GM23338 (cell line): ENCODE results near the gene CDC42BPG. TPM values are rescaled to one million over a fixed set of nuclear protein-coding genes. Genes with fewer than 3 reads are reported as not detected.

ENCODE experiments used
- ATAC-seq: fragments of 200-7000 bp; cut with Tn5 transposase; 3 replicates; pipeline ENCODE4 v1.9.1; 2020
- DNase-seq: peaks from one replicate; pipeline ENCODE4 v3.0.0-alpha.2; 2015; ENCODE audit warnings: low spot score
- H2AFZ ChIP-seq: fragments of 200-600 bp; sonication (generic); 2 replicates; pipeline ENCODE4 v1.8.0; 2016; ENCODE audit warnings: antibody characterized with exemption, mild to moderate bottlenecking, moderate library complexity
- H3F3A ChIP-seq: fragments of 200-600 bp; sonication (generic); replicated peaks from 2 replicates; pipeline ENCODE4 v1.8.0; 2017; ENCODE audit warnings: antibody characterized with exemption, mixed run types, low read depth
- H3K27ac ChIP-seq: fragments of 200-600 bp; sonication (generic); 2 replicates; pipeline ENCODE4 v1.6.1; 2016; ENCODE audit warnings: low read depth
- H3K27me3 ChIP-seq: fragments of 200-600 bp; sonication (generic); 2 replicates; pipeline ENCODE4 v1.8.0; 2016; ENCODE audit warnings: mild to moderate bottlenecking, mixed run types, moderate library complexity; ENCODE audit not compliant: insufficient read depth
- H3K36me3 ChIP-seq: fragments of 200-600 bp; sonication (generic); 2 replicates; pipeline ENCODE4 v1.8.0; 2016; ENCODE audit warnings: mild to moderate bottlenecking; ENCODE audit not compliant: insufficient read depth
- H3K4me1 ChIP-seq: fragments of 200-600 bp; sonication (generic); 2 replicates; pipeline ENCODE4 v1.8.0; 2016; ENCODE audit warnings: mild to moderate bottlenecking, moderate library complexity; ENCODE audit not compliant: insufficient read depth
- H3K4me2 ChIP-seq: fragments of 200-600 bp; sonication (generic); 2 replicates; pipeline ENCODE4 v1.7.1; 2017; ENCODE audit warnings: mixed run types
- H3K4me3 ChIP-seq: fragments of 200-600 bp; sonication (generic); 2 replicates; pipeline ENCODE4 v1.6.1; 2016; ENCODE audit warnings: mixed run types
- H3K79me2 ChIP-seq: fragments of 200-600 bp; sonication (generic); replicated peaks from 2 replicates; pipeline ENCODE4 v1.8.0; 2017; ENCODE audit warnings: mild to moderate bottlenecking; ENCODE audit not compliant: insufficient read depth
- H3K9me2 ChIP-seq: fragments of 200-600 bp; sonication (generic); 2 replicates; pipeline ENCODE4 v1.8.0; 2017; ENCODE audit not compliant: insufficient read depth
- H4K20me1 ChIP-seq: fragments of 200-600 bp; sonication (generic); replicated peaks from 2 replicates; pipeline ENCODE4 v1.8.0; 2017; ENCODE audit warnings: mild to moderate bottlenecking; ENCODE audit not compliant: insufficient read depth
- H3K27ac Mint-ChIP-seq: 2 replicates; pipeline ENCODE4 v1.8.0; 2020; ENCODE audit warnings: inconsistent platforms, mild to moderate bottlenecking, moderate library complexity, mixed read lengths
- H3K27me3 Mint-ChIP-seq: 3 replicates; pipeline ENCODE4 v1.8.0; 2022; ENCODE audit warnings: low read depth, mild to moderate bottlenecking, moderate library complexity, mixed read lengths, inconsistent platforms; ENCODE audit not compliant: insufficient read depth, poor library complexity
- H3K36me3 Mint-ChIP-seq: 3 replicates; pipeline ENCODE4 v1.8.0; 2021; ENCODE audit warnings: low read depth, mild to moderate bottlenecking, inconsistent platforms, moderate library complexity, mixed read lengths
- H3K4me1 Mint-ChIP-seq: 3 replicates; pipeline ENCODE4 v1.8.0; 2020; ENCODE audit warnings: mild to moderate bottlenecking, inconsistent platforms, mixed read lengths
- H3K4me3 Mint-ChIP-seq: 3 replicates; pipeline ENCODE4 v1.8.0; 2021; ENCODE audit warnings: moderate library complexity, mild to moderate bottlenecking, inconsistent platforms, mixed read lengths
- H3K9me3 Mint-ChIP-seq: 3 replicates; pipeline ENCODE4 v1.8.0; 2020; ENCODE audit warnings: moderate library complexity, mild to moderate bottlenecking, inconsistent platforms, mixed read lengths
- CREB1 ChIP-seq: fragments of 250-450 bp; sonication (Bioruptor Pico); IDR thresholded peaks from 2 replicates; pipeline ENCODE4 v1.5.0; 2020; ENCODE audit warnings: low read depth, mild to moderate bottlenecking, moderate library complexity
- CTCF ChIP-seq, 2 experiments: fragments of 200-600 bp in 1 of 2; sonication (generic) in 1 of 2; conservative IDR thresholded peaks; 2 replicates each; pipeline versions ENCODE4 v1.5.1 to v1.6.1; 2016 to 2017; ENCODE audit warnings: antibody characterized with exemption in 2 of 2, low read depth in 2 of 2, mild to moderate bottlenecking in 2 of 2, moderate library complexity in 1 of 2
- ETS1 ChIP-seq: IDR thresholded peaks from 2 replicates; pipeline ENCODE4 v1.6.1; 2016; ENCODE audit warnings: antibody characterized with exemption
- EZH2 ChIP-seq: fragments of 200-600 bp; sonication (generic); IDR thresholded peaks from one replicate; pipeline ENCODE4 v1.8.0; 2017; ENCODE audit warnings: antibody characterized with exemption, mild to moderate bottlenecking, low read depth; ENCODE audit not compliant: unreplicated experiment
- EZH2phosphoT487 ChIP-seq: fragments of 200-600 bp; sonication (generic); IDR thresholded peaks from one replicate; pipeline ENCODE4 v1.8.1; 2018; ENCODE audit warnings: antibody characterized with exemption; ENCODE audit not compliant: unreplicated experiment
- JUNB ChIP-seq: IDR thresholded peaks from one replicate; pipeline ENCODE4 v1.6.1; 2016; ENCODE audit warnings: antibody characterized with exemption; ENCODE audit not compliant: unreplicated experiment
- NANOG ChIP-seq: IDR thresholded peaks from 2 replicates; pipeline ENCODE4 v1.6.1; 2016; ENCODE audit warnings: antibody characterized with exemption, borderline replicate concordance
- POLR2AphosphoS5 ChIP-seq: IDR thresholded peaks from 2 replicates; pipeline ENCODE4 v1.6.1; 2016; ENCODE audit warnings: antibody characterized with exemption, low read depth
- REST ChIP-seq: IDR thresholded peaks from one replicate; pipeline ENCODE4 v1.6.1; 2018; ENCODE audit warnings: antibody characterized with exemption; ENCODE audit not compliant: unreplicated experiment
- STAT1 ChIP-seq: IDR thresholded peaks from one replicate; pipeline ENCODE4 v1.6.1; 2016; ENCODE audit warnings: antibody characterized with exemption; ENCODE audit not compliant: unreplicated experiment
- ZNF114 ChIP-seq: fragments of 250-450 bp; sonication (Bioruptor Pico); IDR thresholded peaks from 2 replicates; pipeline ENCODE4 v1.5.0; 2020; ENCODE audit warnings: mild to moderate bottlenecking, moderate library complexity
- ZNF331 ChIP-seq: fragments of 250-450 bp; sonication (Bioruptor Pico); IDR thresholded peaks from 2 replicates; pipeline ENCODE4 v1.5.0; 2020; ENCODE audit warnings: low read depth, mild to moderate bottlenecking, moderate library complexity
- ZNF462 ChIP-seq: fragments of 250-450 bp; sonication (Bioruptor Pico); IDR thresholded peaks from 2 replicates; pipeline ENCODE4 v1.5.0; 2020; ENCODE audit warnings: mild to moderate bottlenecking, moderate library complexity
- polyA plus RNA-seq: library from polyadenylated mRNA; unstranded; fragments of >200 nt; fragmentation: Nextera tagmentation; extraction: Ambion mirVana; gene quantifications from 2 replicates; pipeline ENCODE4 v1.2.1, GENCODE V29; 2016
- total RNA-seq: library from RNA; depleted of rRNA; stranded (reverse); fragments of >200 nt; shearing (Covaris generic); gene quantifications from 2 replicates; pipeline ENCODE4 v1.2.3, GENCODE V29; 2014

Gene CDC42BPG
- total and polyA plus RNA-seq, 2 experiments from 2014 or later: 2.3 to 11.6 TPM

GRCh38 chr11:64854157-64854533 lies 9.7 kb upstream of the CDC42BPG start:
- no peaks in the 10 kb centered on the region for H3K79me2 ChIP-seq
- H3K36me3 Mint-ChIP-seq: no peaks in the 10 kb centered on the region; the same call in 2 of the 3 replicates

More at GRCh38 chr11:64854157-64854533, 9.7 kb upstream of the CDC42BPG start:
- ATAC-seq (no peak), DNase-seq (no peak)
- no peak overlapping the region for H3K4me3 ChIP-seq
- H3K27me3 ChIP-seq: no peaks in the 10 kb centered on the region
- H3K4me3 Mint-ChIP-seq: no peak overlapping the region
- H3K4me1 ChIP-seq: peaks cover 4% of the 10 kb centered on the region
- peaks cover 10% of the 10 kb centered on the region for H3K27me3 Mint-ChIP-seq
- H3K9me3 Mint-ChIP-seq: no peaks in the 10 kb centered on the region
- no peaks in the 10 kb centered on the region for H3K36me3 ChIP-seq
- no peaks in the 10 kb centered on the region for H3K9me2 ChIP-seq
- H4K20me1 ChIP-seq: no peaks in the 10 kb centered on the region
- H3F3A ChIP-seq: no peaks in the 10 kb centered on the region
- TF ChIP-seq CREB1 (CRISPR knock-in tag): no peak
- no peak for TF ChIP-seq NANOG
- no peak for TF ChIP-seq ZNF331
- TF ChIP-seq ZNF462 (CRISPR knock-in tag): no peak
- no peak for TF ChIP-seq ETS1
- no peak for TF ChIP-seq CTCF (conservative IDR thresholded peaks at IDR 0.05; ENCODE audit: low read depth in 2 of 2)
- TF ChIP-seq JUNB: no peak
- TF ChIP-seq STAT1: no peak
- TF ChIP-seq REST: no peak
- TF ChIP-seq EZH2: no peak
- no peak for TF ChIP-seq ZNF114
- no peak for TF ChIP-seq POLR2AphosphoS5
- no peak for TF ChIP-seq EZH2phosphoT487
- no peak overlapping the region for H3K27ac ChIP-seq
- H3K4me2 ChIP-seq: no peak overlapping the region
- H2AFZ ChIP-seq: no peak overlapping the region
- peaks cover 20% of the 10 kb centered on the region for H3K4me1 Mint-ChIP-seq
- H3K27ac Mint-ChIP-seq: 0 out of 2 replicates have a peak overlapping the region, but pooled peaks have one; percentile 59
